Measurements from ENCODE around the gene BFSP2.

BFSP2 gene

DNA sequence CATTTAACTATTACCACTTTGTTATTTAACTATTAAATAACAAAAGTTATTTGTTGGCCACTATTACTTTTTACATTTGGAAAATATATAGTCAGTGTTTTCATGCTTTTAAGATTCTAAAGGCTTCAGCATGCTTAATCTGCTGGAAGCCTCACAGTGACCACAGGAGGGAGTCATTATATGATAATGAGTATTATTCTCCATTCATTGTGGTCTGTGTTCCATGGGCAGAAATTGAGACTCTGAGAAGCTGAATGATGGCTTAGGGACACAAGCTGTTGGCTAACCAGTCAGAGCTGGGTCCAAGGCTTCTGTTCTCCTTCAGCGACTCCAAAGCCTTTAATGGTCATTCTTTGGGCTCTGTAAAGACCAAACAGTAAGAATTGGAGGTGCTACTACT is 64.7 kb downstream of the BFSP2 start:
- no peaks in the 10 kb centered on the region for H3K9me3 ChIP-seq (ENCODE audit: low read length)
- H4K20me1 ChIP-seq (ENCODE audit: insufficient read depth, low read length), result no peaks in the 10 kb centered on the region
- peak overlapping the region; percentile 55; the same call in 1 of the 2 replicates for H3K4me2 ChIP-seq (ENCODE audit: low read length)
- H2AFZ ChIP-seq (ENCODE audit: low read length), result no peak overlapping the region
- peaks cover 94% of the 10 kb centered on the region for H3K4me1 ChIP-seq (ENCODE audit: insufficient read depth, low read length, severe bottlenecking)
- TF ChIP-seq, protein P1, sequence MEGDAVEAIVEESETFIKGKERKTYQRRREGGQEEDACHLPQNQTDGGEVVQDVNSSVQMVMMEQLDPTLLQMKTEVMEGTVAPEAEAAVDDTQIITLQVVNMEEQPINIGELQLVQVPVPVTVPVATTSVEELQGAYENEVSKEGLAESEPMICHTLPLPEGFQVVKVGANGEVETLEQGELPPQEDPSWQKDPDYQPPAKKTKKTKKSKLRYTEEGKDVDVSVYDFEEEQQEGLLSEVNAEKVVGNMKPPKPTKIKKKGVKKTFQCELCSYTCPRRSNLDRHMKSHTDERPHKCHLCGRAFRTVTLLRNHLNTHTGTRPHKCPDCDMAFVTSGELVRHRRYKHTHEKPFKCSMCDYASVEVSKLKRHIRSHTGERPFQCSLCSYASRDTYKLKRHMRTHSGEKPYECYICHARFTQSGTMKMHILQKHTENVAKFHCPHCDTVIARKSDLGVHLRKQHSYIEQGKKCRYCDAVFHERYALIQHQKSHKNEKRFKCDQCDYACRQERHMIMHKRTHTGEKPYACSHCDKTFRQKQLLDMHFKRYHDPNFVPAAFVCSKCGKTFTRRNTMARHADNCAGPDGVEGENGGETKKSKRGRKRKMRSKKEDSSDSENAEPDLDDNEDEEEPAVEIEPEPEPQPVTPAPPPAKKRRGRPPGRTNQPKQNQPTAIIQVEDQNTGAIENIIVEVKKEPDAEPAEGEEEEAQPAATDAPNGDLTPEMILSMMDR (IDR thresholded peaks at IDR 0.05; ENCODE audit: low read length), result peak; percentile 89
- no peak for TF ChIP-seq EZH2 (IDR thresholded peaks at IDR 0.05; ENCODE audit: borderline replicate concordance, low read length)
- H3F3A ChIP-seq (ENCODE audit: insufficient read depth, low read length), result peaks cover 4% of the 10 kb centered on the region; the same call in 1 of the 2 replicates
- H3K27ac ChIP-seq (ENCODE audit: low read depth, low read length, poor library complexity, severe bottlenecking), result peak overlapping the region; percentile 98
- no peaks in the 10 kb centered on the region for H3K27me3 ChIP-seq (ENCODE audit: insufficient read depth, low read length)
- peak overlapping the region; percentile 59 for H3K9ac ChIP-seq (ENCODE audit: low read length)
- H3K9me2 ChIP-seq (ENCODE audit: low read depth, low read length), result no peaks in the 10 kb centered on the region
- H3K79me2 ChIP-seq (ENCODE audit: insufficient read depth, low read length), result peaks cover 7% of the 10 kb centered on the region; the same call in 1 of the 2 replicates
- peak overlapping the region; percentile 48 for H3K4me3 ChIP-seq (ENCODE audit: low read depth, low read length, poor library complexity, severe bottlenecking)
- H3K36me3 ChIP-seq (ENCODE audit: insufficient read depth, low read length), result no peaks in the 10 kb centered on the region

DNA sequence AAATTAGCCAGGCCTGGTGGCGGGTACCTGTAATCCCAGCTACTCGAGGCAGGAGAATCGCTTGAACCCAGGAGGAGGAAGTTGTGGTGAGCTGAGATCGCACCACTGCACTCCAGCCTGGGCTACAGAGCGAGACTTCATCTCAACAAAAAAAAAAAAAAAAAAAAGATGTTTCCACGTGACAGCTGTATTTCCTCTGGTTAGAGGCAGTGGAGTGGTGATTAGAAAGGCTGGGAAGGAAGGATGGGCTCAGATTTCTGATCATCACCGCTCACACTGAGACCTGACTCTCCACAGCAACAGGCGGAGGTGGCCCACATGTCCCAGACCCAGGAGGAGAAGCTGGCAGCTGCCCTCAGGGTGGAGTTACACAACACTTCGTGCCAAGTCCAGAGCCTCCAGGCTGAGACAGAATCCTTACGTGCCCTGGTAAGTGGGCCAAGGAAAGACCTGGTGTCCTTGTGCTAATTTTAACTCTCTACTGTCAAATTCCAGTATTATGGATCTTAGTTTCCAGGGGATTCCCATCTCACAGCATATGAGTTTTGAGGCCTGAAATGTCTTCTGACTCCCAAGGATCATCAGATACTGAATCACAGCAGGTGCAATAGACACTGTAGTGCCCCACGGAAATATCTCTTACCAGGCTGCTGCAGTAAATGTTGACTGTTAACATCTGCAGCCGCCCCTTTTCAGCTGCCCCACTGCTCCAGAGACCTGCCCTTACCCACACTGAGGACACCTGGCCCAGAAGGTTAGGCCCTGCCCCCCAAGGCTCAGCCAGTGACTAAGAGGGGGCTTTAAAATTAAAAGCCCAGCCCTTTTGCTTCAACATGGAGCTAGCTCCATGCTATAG is 66.9 kb downstream of the BFSP2 start:
- Histone ChIP-seq H3K27me3 (ENCODE audit: insufficient read depth, low read length) (no peaks in the 10 kb centered on the region), H3K9me3 (ENCODE audit: low read length) (no peaks in the 10 kb centered on the region), H3K4me2 (ENCODE audit: low read length) (peak overlapping the region; percentile 70), H3K4me1 (ENCODE audit: insufficient read depth, low read length, severe bottlenecking) (peaks cover 91% of the 10 kb centered on the region), H2AFZ (ENCODE audit: low read length) (no peak overlapping the region), H3K27ac (ENCODE audit: low read depth, low read length, poor library complexity, severe bottlenecking) (peak overlapping the region; percentile 98), H3K36me3 (ENCODE audit: insufficient read depth, low read length) (0 out of 2 replicates have a peak, but pooled peaks cover 9% of the 10 kb centered on the region), H3K9me2 (ENCODE audit: low read depth, low read length) (no peaks in the 10 kb centered on the region), H4K20me1 (ENCODE audit: insufficient read depth, low read length) (no peaks in the 10 kb centered on the region), H3K9ac (ENCODE audit: low read length) (peak overlapping the region; percentile 67), H3K79me2 (ENCODE audit: insufficient read depth, low read length) (peaks cover 7% of the 10 kb centered on the region; the same call in 1 of the 2 replicates), H3F3A (ENCODE audit: insufficient read depth, low read length) (peaks cover 4% of the 10 kb centered on the region; the same call in 1 of the 2 replicates), H3K4me3 (ENCODE audit: low read depth, low read length, poor library complexity, severe bottlenecking) (peak overlapping the region; percentile 48)
- no peak for TF ChIP-seq EZH2 (IDR thresholded peaks at IDR 0.05; ENCODE audit: borderline replicate concordance, low read length)
- TF ChIP-seq, protein P1 (IDR thresholded peaks at IDR 0.05; ENCODE audit: low read length), result no peak

DNA sequence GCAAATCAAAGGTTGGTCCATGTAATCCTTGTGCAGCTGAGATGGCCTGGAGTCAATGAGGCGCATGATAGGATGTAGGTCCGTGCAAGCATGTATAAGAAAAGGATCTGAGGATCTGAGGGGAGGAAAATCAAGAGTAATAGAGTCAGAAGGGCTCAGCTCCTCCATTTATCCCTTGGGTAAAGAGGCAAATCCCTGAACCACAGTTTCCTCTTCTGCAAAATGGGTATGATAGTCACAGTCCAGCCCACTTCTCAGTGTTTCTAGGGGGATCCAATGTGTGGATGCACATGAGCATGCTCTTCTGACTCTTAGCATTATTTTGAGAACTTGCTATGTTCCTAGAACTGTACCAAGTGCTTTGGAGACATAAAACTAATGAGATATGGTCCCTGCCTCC is 67.9 kb downstream of the BFSP2 start:
- TF ChIP-seq, protein P1 (IDR thresholded peaks at IDR 0.05; ENCODE audit: low read length), result no peak
- TF ChIP-seq EZH2 (IDR thresholded peaks at IDR 0.05; ENCODE audit: borderline replicate concordance, low read length), result no peak
- Histone ChIP-seq H3K9ac (ENCODE audit: low read length) (peak overlapping the region; percentile 41), H3K79me2 (ENCODE audit: insufficient read depth, low read length) (peaks cover 7% of the 10 kb centered on the region; the same call in 1 of the 2 replicates), H4K20me1 (ENCODE audit: insufficient read depth, low read length) (no peaks in the 10 kb centered on the region), H3K4me3 (ENCODE audit: low read depth, low read length, poor library complexity, severe bottlenecking) (peak overlapping the region; percentile 28), H3K4me2 (ENCODE audit: low read length) (peak overlapping the region; percentile 70), H3K27ac (ENCODE audit: low read depth, low read length, poor library complexity, severe bottlenecking) (peak overlapping the region; percentile 98), H3K9me2 (ENCODE audit: low read depth, low read length) (no peaks in the 10 kb centered on the region), H3K4me1 (ENCODE audit: insufficient read depth, low read length, severe bottlenecking) (peaks cover 83% of the 10 kb centered on the region), H3K9me3 (ENCODE audit: low read length) (no peaks in the 10 kb centered on the region), H2AFZ (ENCODE audit: low read length) (no peak overlapping the region), H3K27me3 (ENCODE audit: insufficient read depth, low read length) (no peaks in the 10 kb centered on the region), H3F3A (ENCODE audit: insufficient read depth, low read length) (peaks cover 4% of the 10 kb centered on the region; the same call in 1 of the 2 replicates), H3K36me3 (ENCODE audit: insufficient read depth, low read length) (0 out of 2 replicates have a peak, but pooled peaks cover 9% of the 10 kb centered on the region)
